ENCODE data around the gene LSP1. TPM values are rescaled to one million over a fixed set of nuclear protein-coding genes. Genes with fewer than 3 reads are reported as not detected.
A peak's percentile ranks its signal among the peaks of the same experiment; 100 is the strongest.

Gene LSP1
- total and polyA plus RNA-seq, 2 of the 13 experiments (the other 11 are each of a cell fraction or from before 2014, with no cell fraction given) = 0.59 to 1.00 TPM

DNA sequence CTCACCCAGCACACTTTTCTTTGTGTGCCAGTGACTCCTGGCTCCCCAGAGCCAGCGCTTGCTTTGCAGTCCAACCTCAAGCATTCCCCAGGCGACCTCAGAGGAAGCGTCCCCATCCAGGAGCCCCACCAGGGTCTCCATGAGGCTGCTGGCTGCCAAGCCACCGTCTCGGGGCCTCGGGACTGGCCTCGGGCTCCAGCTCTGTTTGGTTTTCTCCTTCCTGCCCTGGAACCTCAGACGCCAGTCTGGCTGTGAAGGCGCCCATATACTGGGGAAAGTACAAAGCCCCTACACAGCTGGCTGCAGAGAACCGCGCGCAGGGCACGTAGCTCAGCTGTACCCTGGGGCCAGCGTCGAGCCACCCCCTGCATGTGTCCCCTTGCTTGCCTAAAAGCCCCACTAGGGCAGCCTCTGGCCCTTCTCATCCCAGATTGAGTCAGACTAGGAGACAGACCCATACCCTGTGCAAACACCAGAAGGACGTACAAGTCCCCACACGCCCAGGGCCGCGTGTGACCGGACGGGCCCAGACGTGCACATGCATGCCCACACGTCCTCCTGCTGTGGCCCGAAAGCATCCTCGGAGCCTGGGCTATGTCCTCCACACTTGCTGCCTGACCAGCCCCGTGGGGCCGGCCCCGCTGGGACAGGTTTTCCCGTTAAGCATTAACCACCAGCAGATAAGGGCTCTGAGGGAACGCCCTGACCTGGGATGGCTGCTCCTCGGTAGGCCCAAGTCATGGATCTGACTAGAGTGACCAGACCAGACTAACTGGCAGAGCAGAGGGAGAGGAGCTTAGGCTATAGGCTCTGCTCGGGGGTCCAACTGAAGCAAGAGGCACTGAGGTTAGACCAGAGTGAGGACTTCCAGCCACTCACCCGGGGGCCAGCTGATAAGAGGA is 22.3 kb upstream of the LSP1 start (continued):
- TF ChIP-seq CREB1 (IDR thresholded peaks at IDR 0.05) (no peak), CREB1 (CRISPR knock-in tag; IDR thresholded peaks at IDR 0.05) (no peak; the same call in 1 of the 2 replicates), NFKBIZ (CRISPR knock-in tag; IDR thresholded peaks at IDR 0.05) (0 out of 2 replicates have a peak, but pooled peaks have one; percentile 34), SMAD9 (CRISPR knock-in tag; IDR thresholded peaks at IDR 0.05) (no peak), PHB2 (IDR thresholded peaks at IDR 0.05; ENCODE audit: partially characterized antibody) (no peak), ZNF446 (CRISPR knock-in tag; IDR thresholded peaks at IDR 0.05) (peak; percentile 55; the same call in 1 of the 2 replicates), ZNF296 (CRISPR knock-in tag; conservative IDR thresholded peaks at IDR 0.05) (peak; percentile 77; the same call in 1 of the 2 replicates), CBFB (CRISPR knock-in tag; IDR thresholded peaks at IDR 0.05) (no peak; the same call in 1 of the 2 replicates), ZSCAN9 (CRISPR knock-in tag; IDR thresholded peaks at IDR 0.05; ENCODE audit: borderline replicate concordance) (peak; percentile 50; the same call in 1 of the 2 replicates), RCOR2 (CRISPR knock-in tag; IDR thresholded peaks at IDR 0.05) (peak; percentile 89), ZNF354B (CRISPR knock-in tag; IDR thresholded peaks at IDR 0.05) (no peak), MAFG (CRISPR knock-in tag; IDR thresholded peaks at IDR 0.05) (no peak)
- TF ChIP-seq, protein P1, sequence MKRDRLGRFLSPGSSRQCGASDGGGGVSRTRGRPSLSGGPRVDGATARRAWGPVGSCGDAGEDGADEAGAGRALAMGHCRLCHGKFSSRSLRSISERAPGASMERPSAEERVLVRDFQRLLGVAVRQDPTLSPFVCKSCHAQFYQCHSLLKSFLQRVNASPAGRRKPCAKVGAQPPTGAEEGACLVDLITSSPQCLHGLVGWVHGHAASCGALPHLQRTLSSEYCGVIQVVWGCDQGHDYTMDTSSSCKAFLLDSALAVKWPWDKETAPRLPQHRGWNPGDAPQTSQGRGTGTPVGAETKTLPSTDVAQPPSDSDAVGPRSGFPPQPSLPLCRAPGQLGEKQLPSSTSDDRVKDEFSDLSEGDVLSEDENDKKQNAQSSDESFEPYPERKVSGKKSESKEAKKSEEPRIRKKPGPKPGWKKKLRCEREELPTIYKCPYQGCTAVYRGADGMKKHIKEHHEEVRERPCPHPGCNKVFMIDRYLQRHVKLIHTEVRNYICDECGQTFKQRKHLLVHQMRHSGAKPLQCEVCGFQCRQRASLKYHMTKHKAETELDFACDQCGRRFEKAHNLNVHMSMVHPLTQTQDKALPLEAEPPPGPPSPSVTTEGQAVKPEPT (CRISPR knock-in tag; IDR thresholded peaks at IDR 0.05; ENCODE audit: low read depth) = no peak
- TF ChIP-seq, protein P2, sequence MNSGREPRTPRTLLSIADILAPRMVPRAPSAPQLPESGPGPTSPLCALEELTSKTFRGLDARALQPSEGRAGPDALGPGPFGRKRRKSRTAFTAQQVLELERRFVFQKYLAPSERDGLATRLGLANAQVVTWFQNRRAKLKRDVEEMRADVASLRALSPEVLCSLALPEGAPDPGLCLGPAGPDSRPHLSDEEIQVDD (CRISPR knock-in tag; IDR thresholded peaks at IDR 0.05; ENCODE audit: borderline replicate concordance) = 0 out of 2 replicates have a peak, but pooled peaks have one; percentile 49
- TF ChIP-seq, protein P3, sequence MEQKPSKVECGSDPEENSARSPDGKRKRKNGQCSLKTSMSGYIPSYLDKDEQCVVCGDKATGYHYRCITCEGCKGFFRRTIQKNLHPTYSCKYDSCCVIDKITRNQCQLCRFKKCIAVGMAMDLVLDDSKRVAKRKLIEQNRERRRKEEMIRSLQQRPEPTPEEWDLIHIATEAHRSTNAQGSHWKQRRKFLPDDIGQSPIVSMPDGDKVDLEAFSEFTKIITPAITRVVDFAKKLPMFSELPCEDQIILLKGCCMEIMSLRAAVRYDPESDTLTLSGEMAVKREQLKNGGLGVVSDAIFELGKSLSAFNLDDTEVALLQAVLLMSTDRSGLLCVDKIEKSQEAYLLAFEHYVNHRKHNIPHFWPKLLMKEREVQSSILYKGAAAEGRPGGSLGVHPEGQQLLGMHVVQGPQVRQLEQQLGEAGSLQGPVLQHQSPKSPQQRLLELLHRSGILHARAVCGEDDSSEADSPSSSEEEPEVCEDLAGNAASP (CRISPR knock-in tag; IDR thresholded peaks at IDR 0.05; ENCODE audit: borderline replicate concordance) = peak; percentile 74; the same call in 1 of the 2 replicates
- TF ChIP-seq, protein P4, sequence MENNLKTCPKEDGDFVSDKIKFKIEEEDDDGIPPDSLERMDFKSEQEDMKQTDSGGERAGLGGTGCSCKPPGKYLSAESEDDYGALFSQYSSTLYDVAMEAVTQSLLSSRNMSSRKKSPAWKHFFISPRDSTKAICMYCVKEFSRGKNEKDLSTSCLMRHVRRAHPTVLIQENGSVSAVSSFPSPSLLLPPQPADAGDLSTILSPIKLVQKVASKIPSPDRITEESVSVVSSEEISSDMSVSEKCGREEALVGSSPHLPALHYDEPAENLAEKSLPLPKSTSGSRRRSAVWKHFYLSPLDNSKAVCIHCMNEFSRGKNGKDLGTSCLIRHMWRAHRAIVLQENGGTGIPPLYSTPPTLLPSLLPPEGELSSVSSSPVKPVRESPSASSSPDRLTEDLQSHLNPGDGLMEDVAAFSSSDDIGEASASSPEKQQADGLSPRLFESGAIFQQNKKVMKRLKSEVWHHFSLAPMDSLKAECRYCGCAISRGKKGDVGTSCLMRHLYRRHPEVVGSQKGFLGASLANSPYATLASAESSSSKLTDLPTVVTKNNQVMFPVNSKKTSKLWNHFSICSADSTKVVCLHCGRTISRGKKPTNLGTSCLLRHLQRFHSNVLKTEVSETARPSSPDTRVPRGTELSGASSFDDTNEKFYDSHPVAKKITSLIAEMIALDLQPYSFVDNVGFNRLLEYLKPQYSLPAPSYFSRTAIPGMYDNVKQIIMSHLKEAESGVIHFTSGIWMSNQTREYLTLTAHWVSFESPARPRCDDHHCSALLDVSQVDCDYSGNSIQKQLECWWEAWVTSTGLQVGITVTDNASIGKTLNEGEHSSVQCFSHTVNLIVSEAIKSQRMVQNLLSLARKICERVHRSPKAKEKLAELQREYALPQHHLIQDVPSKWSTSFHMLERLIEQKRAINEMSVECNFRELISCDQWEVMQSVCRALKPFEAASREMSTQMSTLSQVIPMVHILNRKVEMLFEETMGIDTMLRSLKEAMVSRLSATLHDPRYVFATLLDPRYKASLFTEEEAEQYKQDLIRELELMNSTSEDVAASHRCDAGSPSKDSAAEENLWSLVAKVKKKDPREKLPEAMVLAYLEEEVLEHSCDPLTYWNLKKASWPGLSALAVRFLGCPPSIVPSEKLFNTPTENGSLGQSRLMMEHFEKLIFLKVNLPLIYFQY (CRISPR knock-in tag; IDR thresholded peaks at IDR 0.05; ENCODE audit: borderline replicate concordance) = peak; percentile 70; the same call in 1 of the 2 replicates

Data from HepG2 (cell line).